GM19240 (cell line): ENCODE results near the gene ATXN7.

Experiments used
- DNase-seq: peaks from one replicate; pipeline ENCODE4 v3.0.0; 2011; ENCODE audit warnings: low spot score; ENCODE audit not compliant: insufficient read length

ATXN7 gene

GRCh38 chr3:63981980-63982379 lies 118.3 kb downstream of the ATXN7 start:
- no peak for DNase-seq

GRCh38 chr3:63984391-63984790 lies 120.7 kb downstream of the ATXN7 start:
- no peak for DNase-seq

DNA sequence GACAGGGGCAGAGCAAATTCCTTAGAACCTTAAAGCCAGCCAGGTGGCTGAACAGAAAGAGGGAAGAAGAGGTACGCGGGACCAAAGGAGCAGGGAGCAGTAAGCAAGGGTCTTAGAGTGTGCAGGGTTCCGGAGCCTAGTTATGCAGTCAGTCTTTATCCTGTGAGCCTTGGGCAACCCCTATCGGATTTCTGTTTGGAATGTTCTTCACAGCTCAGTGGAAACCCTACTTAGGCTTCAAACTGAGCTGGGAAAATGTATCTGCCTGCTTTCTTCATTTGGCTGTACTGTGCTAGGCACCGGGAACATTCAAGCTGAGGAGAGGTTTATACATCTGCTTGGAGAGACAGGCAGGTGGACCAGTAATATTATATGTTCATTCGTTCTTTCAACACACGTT lies 122.5 kb downstream of the ATXN7 start:
- DNase-seq = no peak

- no peak for DNase-seq
These were observed 123.2 kb downstream of the ATXN7 start for GRCh38 chr3:63986831-63987230.

GRCh38 chr3:63988943-63989342 lies 125.3 kb downstream of the ATXN7 start:
- DNase-seq = no peak

DNA sequence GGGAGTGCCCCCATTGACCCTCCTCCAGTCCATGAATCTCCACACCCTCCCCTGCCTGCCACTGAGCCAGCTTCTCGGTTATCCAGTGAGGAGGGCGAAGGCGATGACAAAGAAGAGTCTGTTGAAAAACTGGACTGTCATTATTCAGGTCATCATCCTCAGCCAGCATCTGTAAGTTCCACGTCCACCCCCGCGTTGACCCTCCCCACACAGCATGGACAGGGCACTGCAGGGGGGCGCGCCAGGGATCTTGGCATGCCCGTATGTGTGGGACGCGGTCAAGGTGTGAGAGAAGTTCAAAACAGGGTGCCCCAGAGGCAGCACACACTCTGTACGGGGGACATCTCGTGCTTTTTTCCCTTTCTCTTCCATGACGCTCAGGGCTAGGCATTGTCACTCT lies 126.5 kb downstream of the ATXN7 start:
- DNase-seq = no peak

GRCh38 chr3:63990733-63991132 lies 127.1 kb downstream of the ATXN7 start:
- no peak for DNase-seq

- no peak for DNase-seq
These were observed 128.0 kb downstream of the ATXN7 start for GRCh38 chr3:63991666-63992065.

DNA sequence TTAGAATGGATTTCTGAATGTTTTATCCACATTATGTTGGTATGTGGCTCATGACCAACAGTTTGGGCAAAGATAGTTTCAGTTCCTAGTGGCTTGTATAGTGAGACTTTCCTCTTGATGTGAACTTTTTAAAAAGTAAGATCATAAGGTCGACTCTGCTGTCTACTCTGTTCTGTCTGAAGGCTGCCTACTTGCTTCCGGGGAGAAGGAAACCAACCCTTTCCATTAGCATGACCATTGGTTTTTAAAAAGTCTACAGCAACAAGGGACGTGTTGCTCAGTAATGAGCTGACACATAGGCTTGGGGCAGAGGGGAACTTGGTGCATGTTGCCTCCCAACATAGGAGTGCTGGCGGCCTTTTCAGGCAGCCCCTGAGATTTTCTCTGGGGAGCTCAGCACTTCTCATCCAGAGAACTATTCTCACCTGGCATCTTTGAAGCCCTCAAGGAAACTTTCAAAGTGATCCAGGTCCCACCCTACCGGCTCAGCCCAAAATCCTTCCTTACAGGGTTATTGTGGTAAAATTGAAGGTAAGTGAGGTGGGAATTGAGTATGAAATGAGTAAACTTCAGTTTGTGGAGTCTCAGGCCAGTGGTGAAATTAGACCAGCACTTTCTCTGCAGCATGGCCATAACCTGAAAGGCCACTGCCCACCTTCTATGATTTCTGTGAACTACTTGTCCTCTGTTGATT lies 129.0 kb downstream of the ATXN7 start:
- no peak for DNase-seq

DNA sequence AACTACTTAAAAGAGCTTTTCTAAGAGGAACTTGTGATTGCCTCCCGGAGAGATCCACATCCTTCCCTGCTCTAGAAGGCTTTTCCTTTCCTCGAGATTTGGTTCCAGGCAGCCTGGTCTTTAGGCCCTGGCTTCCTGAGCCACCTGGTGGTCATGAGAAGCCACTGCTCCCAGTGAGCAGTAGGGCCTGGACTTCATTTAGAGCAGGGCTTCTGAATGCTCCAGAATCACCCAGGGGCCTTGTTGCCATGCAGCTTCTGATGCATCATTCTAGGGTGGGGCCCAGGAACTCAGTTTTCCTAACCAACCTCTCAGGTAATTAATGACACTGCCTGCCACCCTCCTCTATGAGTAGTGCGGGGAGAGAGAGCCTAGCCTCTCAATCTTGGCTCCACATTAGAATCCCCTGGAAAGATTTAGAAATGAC lies 130.0 kb downstream of the ATXN7 start:
- peak; percentile 28 for DNase-seq

DNA sequence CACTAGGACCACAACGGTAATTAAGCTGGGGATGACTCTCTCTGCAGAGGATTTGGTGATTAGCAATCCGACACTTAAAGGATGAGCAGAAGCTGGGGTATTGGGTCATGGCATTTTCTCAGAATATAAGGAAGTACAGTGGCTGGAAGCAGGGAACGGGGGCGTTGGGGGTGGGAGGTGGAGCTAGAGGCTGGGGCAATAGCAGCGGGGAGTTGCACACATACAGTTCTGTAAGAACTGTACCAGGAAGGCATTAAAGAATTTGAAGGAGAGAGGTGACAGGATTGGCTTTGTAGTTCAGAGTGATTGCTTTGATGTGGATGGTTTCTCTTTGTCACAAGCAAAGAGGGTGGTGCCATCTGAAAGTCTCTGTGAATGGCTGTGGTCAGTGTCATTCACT lies 131.4 kb downstream of the ATXN7 start:
- no peak for DNase-seq

- no peak for DNase-seq
These were observed 135.4 kb downstream of the ATXN7 start for GRCh38 chr3:63998852-63999754.

- DNase-seq = no peak
These were observed 136.9 kb downstream of the ATXN7 start for GRCh38 chr3:64000453-64001055.

DNA sequence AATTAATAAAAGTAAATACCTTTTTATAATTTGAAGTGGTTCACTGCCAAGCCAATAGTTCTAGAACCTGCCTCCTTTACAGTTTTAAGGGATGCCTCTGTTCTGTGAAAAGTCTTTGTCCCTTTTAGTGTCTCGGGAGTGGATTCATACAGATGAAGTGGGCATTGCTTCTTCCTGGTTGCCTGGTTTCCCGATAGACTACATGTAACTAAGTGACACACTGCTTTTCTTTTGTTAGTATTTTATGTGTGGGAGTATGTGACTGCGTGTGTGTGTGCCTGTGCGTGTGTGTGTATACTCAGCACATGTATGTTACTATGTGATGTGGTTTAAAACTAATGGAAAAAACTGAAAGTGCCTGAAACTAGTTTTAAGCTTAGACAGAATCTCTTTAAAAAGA lies 138.6 kb downstream of the ATXN7 start:
- DNase-seq = no peak

DNA sequence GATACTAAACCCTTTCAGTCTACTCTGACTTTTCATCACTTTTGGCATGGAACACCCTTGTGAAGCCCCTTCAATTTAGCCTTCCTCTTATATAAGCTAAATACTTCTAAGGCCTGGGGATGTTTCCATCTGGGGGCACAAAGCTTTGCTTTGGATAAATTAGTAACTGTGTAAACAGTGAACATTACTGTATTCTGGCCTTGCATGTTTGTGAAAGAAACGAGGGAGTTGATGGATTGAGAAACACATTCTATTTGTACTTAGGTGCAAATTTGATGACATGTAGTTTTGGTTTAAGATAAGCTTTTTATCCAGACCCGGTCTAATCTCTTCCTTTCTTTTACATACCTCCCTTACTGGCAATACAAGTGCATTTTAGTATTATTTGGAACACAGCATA lies 139.9 kb downstream of the ATXN7 start:
- DNase-seq = no peak

DNA sequence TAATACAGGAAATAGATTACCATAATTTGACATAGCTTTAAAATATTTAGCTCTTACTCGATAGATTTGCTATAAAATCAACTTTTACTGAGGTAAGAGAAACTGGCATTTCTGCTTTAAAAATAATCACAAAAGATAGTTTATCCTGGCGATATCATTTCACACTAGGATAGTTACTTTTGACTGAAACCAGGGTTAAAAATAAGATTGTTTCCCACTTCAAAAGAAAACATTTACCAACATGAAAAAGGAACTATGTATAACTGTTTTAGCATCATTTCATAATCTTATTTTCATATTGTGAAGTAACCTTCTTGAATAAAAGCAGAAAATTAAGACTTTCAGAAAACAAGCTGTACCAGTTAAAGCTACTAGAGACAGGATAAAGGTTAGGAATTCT lies 144.3 kb downstream of the ATXN7 start:
- DNase-seq = no peak

- no peak for DNase-seq
These were observed 145.1 kb downstream of the ATXN7 start for GRCh38 chr3:64008487-64009351.

DNA sequence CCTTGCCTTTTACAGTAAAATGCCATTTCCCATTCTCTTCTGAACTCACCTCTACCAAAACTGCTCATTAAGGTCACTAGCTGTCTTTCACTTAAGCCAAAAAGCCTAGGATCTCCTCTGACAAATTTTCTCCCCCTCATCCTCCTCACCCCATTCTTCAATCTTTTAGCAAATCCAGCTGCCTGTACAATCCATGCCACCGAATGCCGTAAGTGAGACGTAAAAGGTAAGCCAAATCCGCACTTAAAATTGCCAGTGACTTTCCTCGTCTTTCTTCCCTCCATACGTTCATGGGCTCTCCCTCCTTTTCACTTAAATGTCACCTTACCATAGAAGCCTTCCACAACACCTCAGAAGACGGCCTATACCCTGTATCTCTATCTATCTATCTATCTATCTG lies 145.9 kb downstream of the ATXN7 start:
- no peak for DNase-seq

DNA sequence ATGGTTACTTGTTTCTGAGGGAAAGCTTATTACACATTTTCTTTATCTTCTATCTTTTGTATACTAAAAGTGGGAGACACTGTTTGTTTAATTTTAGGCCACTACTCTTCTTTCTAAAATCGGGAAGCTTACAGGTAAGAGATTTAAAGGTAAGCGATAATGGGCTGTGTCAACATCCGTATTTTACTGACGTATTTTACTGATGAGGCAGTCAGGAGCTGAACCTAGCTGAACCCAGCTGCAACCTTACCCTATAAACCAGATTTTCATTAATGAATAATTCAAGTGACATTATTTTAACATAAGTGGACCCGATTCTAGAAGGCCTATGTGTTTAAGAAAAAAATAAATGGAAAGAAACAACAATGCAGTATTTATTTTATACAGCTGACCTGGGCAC lies 146.5 kb downstream of the ATXN7 start:
- no peak for DNase-seq

DNA sequence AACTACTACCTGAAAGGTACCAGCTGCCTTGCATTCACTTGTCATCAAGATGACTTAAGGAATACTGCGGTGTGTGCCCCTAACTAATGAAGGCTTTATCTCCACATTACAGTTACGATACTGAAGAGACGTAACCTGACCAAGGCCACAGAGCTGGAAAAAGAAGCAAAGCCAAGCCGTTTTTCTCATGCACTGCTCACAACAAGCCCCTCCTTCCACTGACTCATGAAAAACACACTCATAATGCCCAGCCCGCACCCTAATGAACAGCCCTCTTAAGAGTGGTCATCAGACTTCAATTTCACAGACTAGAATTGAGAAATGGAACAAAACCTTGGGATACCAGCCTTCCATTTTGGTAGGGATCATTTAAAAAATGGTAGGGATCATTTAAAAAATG lies 148.0 kb downstream of the ATXN7 start:
- DNase-seq = no peak

DNA sequence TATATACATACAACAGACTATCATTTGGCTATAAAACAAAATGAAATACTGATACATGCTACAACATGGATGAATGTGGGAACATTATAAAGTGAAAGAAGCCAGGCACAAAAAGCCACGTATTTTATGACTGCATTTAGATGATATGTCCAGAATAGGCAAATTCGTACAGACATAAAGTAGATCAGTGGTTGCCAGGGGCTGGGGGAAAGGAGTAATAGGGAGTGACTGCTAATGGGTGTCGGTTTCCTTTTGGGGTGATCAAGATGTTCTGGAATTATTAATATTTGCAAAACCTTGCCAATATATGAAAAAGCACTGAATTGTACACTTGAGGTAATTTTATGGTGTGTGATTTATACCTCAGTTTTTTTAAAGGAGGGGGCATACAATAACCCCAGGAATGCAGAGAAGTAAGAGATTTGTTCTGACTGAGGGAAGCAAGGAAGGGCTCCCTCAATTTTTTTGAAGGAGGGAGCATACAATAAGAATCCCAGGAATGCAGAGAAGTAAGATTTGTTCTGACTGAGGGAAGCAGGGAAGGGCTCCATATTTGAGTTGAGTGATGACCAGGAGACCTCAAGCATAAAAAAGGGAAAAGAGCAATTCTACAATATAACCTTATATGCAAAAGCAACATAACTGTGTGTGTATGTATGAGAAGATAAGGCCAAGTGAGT lies 153.4 kb downstream of the ATXN7 start:
- DNase-seq = no peak
